Measurements from ENCODE around the gene MOB1B.
"Not testable (repeated sequence)": the region's sequence is repeated elsewhere in the genome, so short reads cannot be mapped to it uniquely, and the experiment has no call there.

Gene MOB1B

GRCh38 chr4:71009086-71009485, 106.9 kb downstream of the MOB1B start:
- no peak for DNase-seq (ENCODE audit: low spot score)

- DNase-seq (ENCODE audit: low spot score), result peak; percentile 21
Measured at GRCh38 chr4:71009890-71010588, 107.9 kb downstream of the MOB1B start.

- DNase-seq (ENCODE audit: low spot score), result no peak
Measured at GRCh38 chr4:71011451-71011850, 109.3 kb downstream of the MOB1B start.

GRCh38 chr4:71017391-71017790, 115.2 kb downstream of the MOB1B start:
- not testable (repeated sequence) for DNase-seq (ENCODE audit: low spot score)

- no peak for DNase-seq (ENCODE audit: low spot score)
Measured at GRCh38 chr4:71020611-71021010, 118.4 kb downstream of the MOB1B start.

GRCh38 chr4:71025654-71026053, 123.5 kb downstream of the MOB1B start:
- no peak for DNase-seq (ENCODE audit: low spot score)

- peak; percentile 74 for DNase-seq (ENCODE audit: low spot score)
Measured at GRCh38 chr4:71026086-71026485, 123.9 kb downstream of the MOB1B start.

- no peak for DNase-seq (ENCODE audit: low spot score)
Measured at GRCh38 chr4:71027611-71028010, 125.4 kb downstream of the MOB1B start.

GRCh38 chr4:71029504-71029903, 127.3 kb downstream of the MOB1B start:
- DNase-seq (ENCODE audit: low spot score), result no peak

GRCh38 chr4:71032106-71032505, 129.9 kb downstream of the MOB1B start:
- DNase-seq (ENCODE audit: low spot score), result not testable (repeated sequence)

All from kidney capillary endothelial cell (primary cell).